HG02840 (cell line): ENCODE data around the gene LSS.

Experiments used
- ATAC-seq: cut with Tn5 transposase; IDR thresholded peaks from one replicate; pipeline ENCODE4 v1.9.1; 2021; ENCODE audit warnings: mild to moderate bottlenecking, moderate library complexity, moderate number of reproducible peaks; ENCODE audit not compliant: unreplicated experiment, low FRiP score

LSS gene

GRCh38 chr21:46228345-46229051 is at the start of gene LSS:
Gene LSS (minus strand): TSS chr21:46228774. CDS start chr21:46228745, 29 bp downstream.
- peak; percentile 83 for ATAC-seq

GRCh38 chr21:46274797-46275390 is 46.3 kb upstream of the LSS start:
- no peak for ATAC-seq

- ATAC-seq, result no peak
Observed at GRCh38 chr21:46273341-46273740, 44.8 kb upstream of the LSS start.

- no peak for ATAC-seq
Observed at GRCh38 chr21:46269466-46269865, 40.9 kb upstream of the LSS start.

- no peak for ATAC-seq
Observed at GRCh38 chr21:46268371-46268770, 39.8 kb upstream of the LSS start.

- ATAC-seq, result no peak
Observed at GRCh38 chr21:46266946-46267345, 38.4 kb upstream of the LSS start.

- no peak for ATAC-seq
Observed at GRCh38 chr21:46265736-46266525, 37.4 kb upstream of the LSS start.

GRCh38 chr21:46264690-46265144 is 36.1 kb upstream of the LSS start:
- ATAC-seq, result no peak

- no peak for ATAC-seq
Observed at GRCh38 chr21:46264046-46264689, 35.6 kb upstream of the LSS start.

- no peak for ATAC-seq
Observed at GRCh38 chr21:46256501-46256994, 28.0 kb upstream of the LSS start.

GRCh38 chr21:46255758-46256337 is 27.3 kb upstream of the LSS start:
- no peak for ATAC-seq

GRCh38 chr21:46255166-46255565 is 26.6 kb upstream of the LSS start:
- no peak for ATAC-seq

GRCh38 chr21:46254208-46254975 is 25.8 kb upstream of the LSS start:
- ATAC-seq, result no peak

GRCh38 chr21:46253610-46254124 is 25.1 kb upstream of the LSS start:
- no peak for ATAC-seq

- ATAC-seq, result no peak
Observed at GRCh38 chr21:46252840-46253239, 24.3 kb upstream of the LSS start.

- ATAC-seq, result no peak
Observed at GRCh38 chr21:46250146-46250725, 21.7 kb upstream of the LSS start.

- ATAC-seq, result no peak
Observed at GRCh38 chr21:46248827-46249226, 20.3 kb upstream of the LSS start.

- ATAC-seq, result no peak
Observed at GRCh38 chr21:46248422-46248782, 19.8 kb upstream of the LSS start.
